Measurements from ENCODE around the gene MTMR11. TPM values are rescaled to one million over a fixed set of nuclear protein-coding genes. Genes with fewer than 3 reads are reported as not detected.

MTMR11 gene
- total and polyA plus RNA-seq, 2 of the 8 experiments (the other 6 are each of a cell fraction or from before 2014, with no cell fraction given): 3.7 to 4.8 TPM

DNA sequence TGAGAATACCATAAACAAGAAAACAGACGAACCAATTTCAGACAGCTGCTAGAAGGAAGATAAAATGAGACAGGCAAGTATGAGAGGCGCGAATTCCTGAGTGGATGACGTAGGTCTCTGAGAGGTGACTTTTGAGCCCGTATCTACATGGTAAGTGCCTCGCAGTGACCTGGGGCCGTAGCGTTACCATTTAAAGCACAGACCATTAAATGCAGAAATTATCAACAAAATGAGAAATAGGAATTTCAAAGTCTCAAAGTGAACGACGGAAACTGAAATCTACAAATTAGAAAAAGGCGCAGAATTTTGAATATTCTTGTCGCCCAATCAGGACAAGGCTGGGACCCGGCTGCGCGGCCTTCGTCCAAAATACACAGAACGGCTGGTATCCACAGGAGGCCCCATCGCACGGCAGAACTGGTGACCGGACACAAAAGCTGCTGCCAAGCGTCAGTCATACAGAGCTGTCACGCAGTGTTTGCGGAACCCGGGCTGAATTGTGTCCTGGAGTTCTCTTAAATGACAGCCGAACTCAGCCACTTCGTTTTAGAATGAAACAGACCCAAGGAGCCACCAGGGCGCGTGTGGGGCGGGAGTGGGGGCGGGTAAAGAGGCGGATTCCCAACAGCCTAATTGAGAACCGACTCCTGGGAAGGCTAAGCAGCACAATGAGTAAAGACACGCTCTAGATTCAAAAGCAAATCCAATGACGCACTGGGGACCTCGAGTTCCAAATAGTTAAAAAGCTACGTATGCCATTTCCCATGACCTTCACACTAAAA lies 51.1 kb downstream of the MTMR11 start (continued):
- TF ChIP-seq CEBPB (IDR thresholded peaks at IDR 0.05; ENCODE audit: low read depth, low read length): no peak
- TF ChIP-seq SIN3A (conservative IDR thresholded peaks at IDR 0.05 in 1 of 2, IDR thresholded peaks at IDR 0.05 in 1 of 2; ENCODE audit: low read depth in 1 of 2, low read length in 2 of 2): peak; percentile 75 to 91; a peak in 3 of 4 replicates
- TF ChIP-seq, protein P1, sequence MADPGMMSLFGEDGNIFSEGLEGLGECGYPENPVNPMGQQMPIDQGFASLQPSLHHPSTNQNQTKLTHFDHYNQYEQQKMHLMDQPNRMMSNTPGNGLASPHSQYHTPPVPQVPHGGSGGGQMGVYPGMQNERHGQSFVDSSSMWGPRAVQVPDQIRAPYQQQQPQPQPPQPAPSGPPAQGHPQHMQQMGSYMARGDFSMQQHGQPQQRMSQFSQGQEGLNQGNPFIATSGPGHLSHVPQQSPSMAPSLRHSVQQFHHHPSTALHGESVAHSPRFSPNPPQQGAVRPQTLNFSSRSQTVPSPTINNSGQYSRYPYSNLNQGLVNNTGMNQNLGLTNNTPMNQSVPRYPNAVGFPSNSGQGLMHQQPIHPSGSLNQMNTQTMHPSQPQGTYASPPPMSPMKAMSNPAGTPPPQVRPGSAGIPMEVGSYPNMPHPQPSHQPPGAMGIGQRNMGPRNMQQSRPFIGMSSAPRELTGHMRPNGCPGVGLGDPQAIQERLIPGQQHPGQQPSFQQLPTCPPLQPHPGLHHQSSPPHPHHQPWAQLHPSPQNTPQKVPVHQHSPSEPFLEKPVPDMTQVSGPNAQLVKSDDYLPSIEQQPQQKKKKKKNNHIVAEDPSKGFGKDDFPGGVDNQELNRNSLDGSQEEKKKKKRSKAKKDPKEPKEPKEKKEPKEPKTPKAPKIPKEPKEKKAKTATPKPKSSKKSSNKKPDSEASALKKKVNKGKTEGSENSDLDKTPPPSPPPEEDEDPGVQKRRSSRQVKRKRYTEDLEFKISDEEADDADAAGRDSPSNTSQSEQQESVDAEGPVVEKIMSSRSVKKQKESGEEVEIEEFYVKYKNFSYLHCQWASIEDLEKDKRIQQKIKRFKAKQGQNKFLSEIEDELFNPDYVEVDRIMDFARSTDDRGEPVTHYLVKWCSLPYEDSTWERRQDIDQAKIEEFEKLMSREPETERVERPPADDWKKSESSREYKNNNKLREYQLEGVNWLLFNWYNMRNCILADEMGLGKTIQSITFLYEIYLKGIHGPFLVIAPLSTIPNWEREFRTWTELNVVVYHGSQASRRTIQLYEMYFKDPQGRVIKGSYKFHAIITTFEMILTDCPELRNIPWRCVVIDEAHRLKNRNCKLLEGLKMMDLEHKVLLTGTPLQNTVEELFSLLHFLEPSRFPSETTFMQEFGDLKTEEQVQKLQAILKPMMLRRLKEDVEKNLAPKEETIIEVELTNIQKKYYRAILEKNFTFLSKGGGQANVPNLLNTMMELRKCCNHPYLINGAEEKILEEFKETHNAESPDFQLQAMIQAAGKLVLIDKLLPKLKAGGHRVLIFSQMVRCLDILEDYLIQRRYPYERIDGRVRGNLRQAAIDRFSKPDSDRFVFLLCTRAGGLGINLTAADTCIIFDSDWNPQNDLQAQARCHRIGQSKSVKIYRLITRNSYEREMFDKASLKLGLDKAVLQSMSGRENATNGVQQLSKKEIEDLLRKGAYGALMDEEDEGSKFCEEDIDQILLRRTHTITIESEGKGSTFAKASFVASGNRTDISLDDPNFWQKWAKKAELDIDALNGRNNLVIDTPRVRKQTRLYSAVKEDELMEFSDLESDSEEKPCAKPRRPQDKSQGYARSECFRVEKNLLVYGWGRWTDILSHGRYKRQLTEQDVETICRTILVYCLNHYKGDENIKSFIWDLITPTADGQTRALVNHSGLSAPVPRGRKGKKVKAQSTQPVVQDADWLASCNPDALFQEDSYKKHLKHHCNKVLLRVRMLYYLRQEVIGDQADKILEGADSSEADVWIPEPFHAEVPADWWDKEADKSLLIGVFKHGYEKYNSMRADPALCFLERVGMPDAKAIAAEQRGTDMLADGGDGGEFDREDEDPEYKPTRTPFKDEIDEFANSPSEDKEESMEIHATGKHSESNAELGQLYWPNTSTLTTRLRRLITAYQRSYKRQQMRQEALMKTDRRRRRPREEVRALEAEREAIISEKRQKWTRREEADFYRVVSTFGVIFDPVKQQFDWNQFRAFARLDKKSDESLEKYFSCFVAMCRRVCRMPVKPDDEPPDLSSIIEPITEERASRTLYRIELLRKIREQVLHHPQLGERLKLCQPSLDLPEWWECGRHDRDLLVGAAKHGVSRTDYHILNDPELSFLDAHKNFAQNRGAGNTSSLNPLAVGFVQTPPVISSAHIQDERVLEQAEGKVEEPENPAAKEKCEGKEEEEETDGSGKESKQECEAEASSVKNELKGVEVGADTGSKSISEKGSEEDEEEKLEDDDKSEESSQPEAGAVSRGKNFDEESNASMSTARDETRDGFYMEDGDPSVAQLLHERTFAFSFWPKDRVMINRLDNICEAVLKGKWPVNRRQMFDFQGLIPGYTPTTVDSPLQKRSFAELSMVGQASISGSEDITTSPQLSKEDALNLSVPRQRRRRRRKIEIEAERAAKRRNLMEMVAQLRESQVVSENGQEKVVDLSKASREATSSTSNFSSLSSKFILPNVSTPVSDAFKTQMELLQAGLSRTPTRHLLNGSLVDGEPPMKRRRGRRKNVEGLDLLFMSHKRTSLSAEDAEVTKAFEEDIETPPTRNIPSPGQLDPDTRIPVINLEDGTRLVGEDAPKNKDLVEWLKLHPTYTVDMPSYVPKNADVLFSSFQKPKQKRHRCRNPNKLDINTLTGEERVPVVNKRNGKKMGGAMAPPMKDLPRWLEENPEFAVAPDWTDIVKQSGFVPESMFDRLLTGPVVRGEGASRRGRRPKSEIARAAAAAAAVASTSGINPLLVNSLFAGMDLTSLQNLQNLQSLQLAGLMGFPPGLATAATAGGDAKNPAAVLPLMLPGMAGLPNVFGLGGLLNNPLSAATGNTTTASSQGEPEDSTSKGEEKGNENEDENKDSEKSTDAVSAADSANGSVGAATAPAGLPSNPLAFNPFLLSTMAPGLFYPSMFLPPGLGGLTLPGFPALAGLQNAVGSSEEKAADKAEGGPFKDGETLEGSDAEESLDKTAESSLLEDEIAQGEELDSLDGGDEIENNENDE (IDR thresholded peaks at IDR 0.05; ENCODE audit: insufficient replicate concordance, low read length): no peak
- no peak for TF ChIP-seq SIX5 (IDR thresholded peaks at IDR 0.05; ENCODE audit: low read depth, low read length)
- peak; percentile 16 for TF ChIP-seq KDM4A (IDR thresholded peaks at IDR 0.05; ENCODE audit: low read depth, low read length, severe bottlenecking)
- TF ChIP-seq RNF2 (IDR thresholded peaks at IDR 0.05; ENCODE audit: borderline replicate concordance, low read depth, low read length, missing control alignments, poor library complexity, severe bottlenecking): no peak
- TF ChIP-seq BACH1 (IDR thresholded peaks at IDR 0.05; ENCODE audit: low read length): no peak
- TF ChIP-seq, protein P2, sequence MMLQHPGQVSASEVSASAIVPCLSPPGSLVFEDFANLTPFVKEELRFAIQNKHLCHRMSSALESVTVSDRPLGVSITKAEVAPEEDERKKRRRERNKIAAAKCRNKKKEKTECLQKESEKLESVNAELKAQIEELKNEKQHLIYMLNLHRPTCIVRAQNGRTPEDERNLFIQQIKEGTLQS (IDR thresholded peaks at IDR 0.05; ENCODE audit: insufficient read depth, low read depth, low read length): no peak
- 0 out of 2 replicates have a peak, but pooled peaks have one; percentile 14 for TF ChIP-seq CREB1 (IDR thresholded peaks at IDR 0.05)

Data from H1 (cell line).